ENCODE results near the gene PTPRD. TPM values are rescaled to one million over a fixed set of nuclear protein-coding genes. Genes with fewer than 3 reads are reported as not detected.

PTPRD gene
- total RNA-seq: 1.9 and 3.5 TPM in 2 replicates

GRCh38 chr9:10612641-10613398, at the start of gene PTPRD:
TSS of gene PTPRD (minus strand) at chr9:10613002.

All from myometrial cell (primary cell).